Measurements from ENCODE around the gene ACSF2.
"Not testable (repeated sequence)": the region's sequence is repeated elsewhere in the genome, so short reads cannot be mapped to it uniquely, and the experiment has no call there.

The ACSF2 gene

GRCh38 chr17:50421308-50422051, 4.5 kb upstream of the ACSF2 start:
- in situ Hi-C loops (cut with HindIII; ENCODE audit: low pct_unique_long_range_greater_than_20kb, low sequenced_read_pairs), result no loop called here
- no peak for TF ChIP-seq JUND (IDR thresholded peaks at IDR 0.05; ENCODE audit: low read depth)
- no peak for DNase-seq (ENCODE audit: low read depth in 1 of 2, low spot score in 1 of 2)

- TF ChIP-seq JUND (IDR thresholded peaks at IDR 0.05; ENCODE audit: low read depth), result no peak
- in situ Hi-C loops (cut with HindIII; ENCODE audit: low pct_unique_long_range_greater_than_20kb, low sequenced_read_pairs), result no loop called here
- DNase-seq (ENCODE audit: low read depth in 1 of 2, low spot score in 1 of 2), result no peak
These were observed 3.3 kb upstream of the ACSF2 start for GRCh38 chr17:50422738-50423137.

- no peak for TF ChIP-seq JUND (IDR thresholded peaks at IDR 0.05; ENCODE audit: low read depth)
- peak in 1 of 2 experiments; percentile 76 for DNase-seq (ENCODE audit: low read depth in 1 of 2, low spot score in 1 of 2)
- in situ Hi-C loops (cut with HindIII; ENCODE audit: low pct_unique_long_range_greater_than_20kb, low sequenced_read_pairs), result no loop called here
These were observed 2.4 kb upstream of the ACSF2 start for GRCh38 chr17:50423553-50424159.

- in situ Hi-C loops (cut with HindIII; ENCODE audit: low pct_unique_long_range_greater_than_20kb, low sequenced_read_pairs), result no loop called here
- TF ChIP-seq JUND (IDR thresholded peaks at IDR 0.05; ENCODE audit: low read depth), result no peak
- no peak for DNase-seq (ENCODE audit: low read depth in 1 of 2, low spot score in 1 of 2)
These were observed 1.6 kb upstream of the ACSF2 start for GRCh38 chr17:50424246-50424995.

- TF ChIP-seq JUND (IDR thresholded peaks at IDR 0.05; ENCODE audit: low read depth), result no peak
- in situ Hi-C loops (cut with HindIII; ENCODE audit: low pct_unique_long_range_greater_than_20kb, low sequenced_read_pairs), result no loop called here
- no peak for DNase-seq (ENCODE audit: low read depth in 1 of 2, low spot score in 1 of 2)
These were observed 879 bp upstream of the ACSF2 start for GRCh38 chr17:50424996-50425681.

- in situ Hi-C loops (cut with HindIII; ENCODE audit: low pct_unique_long_range_greater_than_20kb, low sequenced_read_pairs), result no loop called here
These were observed 409 bp downstream of the ACSF2 start for GRCh38 chr17:50426472-50426782.

GRCh38 chr17:50426814-50427787, 1.1 kb downstream of the ACSF2 start:
- in situ Hi-C loops (cut with HindIII; ENCODE audit: low pct_unique_long_range_greater_than_20kb, low sequenced_read_pairs), result no loop called here
- DNase-seq (ENCODE audit: low read depth in 1 of 2, low spot score in 1 of 2), result peak; percentile 62 to 68
- no peak for TF ChIP-seq JUND (IDR thresholded peaks at IDR 0.05; ENCODE audit: low read depth)

More at GRCh38 chr17:50426472-50426782, 409 bp downstream of the ACSF2 start:
- DNase-seq (ENCODE audit: low read depth in 1 of 2, low spot score in 1 of 2), result no peak
- no peak for TF ChIP-seq JUND (IDR thresholded peaks at IDR 0.05; ENCODE audit: low read depth)

GRCh38 chr17:50428126-50428525, 2.1 kb downstream of the ACSF2 start:
- in situ Hi-C loops (cut with HindIII; ENCODE audit: low pct_unique_long_range_greater_than_20kb, low sequenced_read_pairs); DNase-seq (ENCODE audit: low read depth in 1 of 2, low spot score in 1 of 2): not testable (repeated sequence)

GRCh38 chr17:50428831-50429424, 2.9 kb downstream of the ACSF2 start:
- no peak for TF ChIP-seq JUND (IDR thresholded peaks at IDR 0.05; ENCODE audit: low read depth)
- DNase-seq (ENCODE audit: low read depth in 1 of 2, low spot score in 1 of 2), result peak in 1 of 2 experiments; percentile 38
- in situ Hi-C loops (cut with HindIII; ENCODE audit: low pct_unique_long_range_greater_than_20kb, low sequenced_read_pairs), result no loop called here

- no peak for TF ChIP-seq JUND (IDR thresholded peaks at IDR 0.05; ENCODE audit: low read depth)
- DNase-seq (ENCODE audit: low read depth in 1 of 2, low spot score in 1 of 2), result no peak
- in situ Hi-C loops (cut with HindIII; ENCODE audit: low pct_unique_long_range_greater_than_20kb, low sequenced_read_pairs), result no loop called here
These were observed 3.8 kb downstream of the ACSF2 start for GRCh38 chr17:50429793-50430192.

- TF ChIP-seq JUND (IDR thresholded peaks at IDR 0.05; ENCODE audit: low read depth), result no peak
- in situ Hi-C loops (cut with HindIII; ENCODE audit: low pct_unique_long_range_greater_than_20kb, low sequenced_read_pairs), result no loop called here
- peak in 1 of 2 experiments; percentile 78 for DNase-seq (ENCODE audit: low read depth in 1 of 2, low spot score in 1 of 2)
These were observed 5.0 kb downstream of the ACSF2 start for GRCh38 chr17:50430821-50431618.

Measured in T47D (cell line).